ENCODE measurements around the gene DISP3. TPM values are rescaled to one million over a fixed set of nuclear protein-coding genes. Genes with fewer than 3 reads are reported as not detected.

The DISP3 gene
- polyA plus RNA-seq, 1 donor (not counting 4 experiments of a cell fraction or from before 2014, with no cell fraction given), result not detected

DNA sequence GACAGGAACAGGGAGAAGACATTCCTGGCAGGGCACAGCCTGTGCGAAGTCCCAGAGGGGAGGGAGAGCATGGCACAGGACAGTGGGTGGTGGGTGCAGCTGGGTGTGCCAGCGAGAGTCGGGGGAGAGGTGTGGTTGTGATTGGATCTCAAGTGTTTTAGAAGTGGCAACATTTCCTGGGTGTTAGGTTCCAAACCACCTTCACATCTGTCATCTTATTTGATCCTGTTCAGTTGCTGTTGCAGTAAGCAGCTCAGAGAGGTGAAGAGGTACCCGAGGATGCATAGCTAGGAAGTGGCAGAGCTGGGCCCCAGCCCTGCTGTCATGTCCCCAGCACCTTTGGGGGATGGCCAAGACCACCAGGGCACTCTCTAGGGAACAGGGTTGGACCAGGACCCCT lies 22.0 kb upstream of the DISP3 start:
- Histone ChIP-seq H3K36me3 (ENCODE audit: control insufficient read depth in 2 of 2, extremely low read depth in 1 of 2, insufficient read depth in 2 of 2, low read length in 2 of 2) (no peaks in the 10 kb centered on the region), H3K27me3 (ENCODE audit: control insufficient read depth, extremely low read depth, insufficient read depth, low read length) (peaks cover 28% of the 10 kb centered on the region), H3K4me3 (ENCODE audit: control insufficient read depth in 2 of 3, extremely low read depth in 1 of 3, insufficient read depth in 2 of 3, low read depth in 1 of 3, low read length in 3 of 3) (no peak overlapping the region), H4K20me1 (ENCODE audit: control insufficient read depth, extremely low read depth, insufficient read depth, low read length) (no peaks in the 10 kb centered on the region), H3K79me2 (ENCODE audit: control insufficient read depth, insufficient read depth, low read length) (no peaks in the 10 kb centered on the region), H3K9me3 (ENCODE audit: control insufficient read depth, low read depth, low read length) (no peaks in the 10 kb centered on the region), H3K9me1 (ENCODE audit: control insufficient read depth, extremely low read depth, insufficient read depth, low read length) (no peaks in the 10 kb centered on the region), H3K4me1 (ENCODE audit: control insufficient read depth, extremely low read depth, insufficient read depth, low read length) (no peaks in the 10 kb centered on the region), H3K9ac (ENCODE audit: control insufficient read depth, extremely low read depth, insufficient read depth, low read length) (no peak overlapping the region), H3K4me2 (ENCODE audit: control insufficient read depth, extremely low read depth, insufficient read depth, low read depth, low read length) (no peak overlapping the region), H3K27ac (ENCODE audit: control insufficient read depth, insufficient read depth, low read length) (no peak overlapping the region), H2AFZ (ENCODE audit: control insufficient read depth, low read length) (no peak overlapping the region)
- TF ChIP-seq, protein P1, sequence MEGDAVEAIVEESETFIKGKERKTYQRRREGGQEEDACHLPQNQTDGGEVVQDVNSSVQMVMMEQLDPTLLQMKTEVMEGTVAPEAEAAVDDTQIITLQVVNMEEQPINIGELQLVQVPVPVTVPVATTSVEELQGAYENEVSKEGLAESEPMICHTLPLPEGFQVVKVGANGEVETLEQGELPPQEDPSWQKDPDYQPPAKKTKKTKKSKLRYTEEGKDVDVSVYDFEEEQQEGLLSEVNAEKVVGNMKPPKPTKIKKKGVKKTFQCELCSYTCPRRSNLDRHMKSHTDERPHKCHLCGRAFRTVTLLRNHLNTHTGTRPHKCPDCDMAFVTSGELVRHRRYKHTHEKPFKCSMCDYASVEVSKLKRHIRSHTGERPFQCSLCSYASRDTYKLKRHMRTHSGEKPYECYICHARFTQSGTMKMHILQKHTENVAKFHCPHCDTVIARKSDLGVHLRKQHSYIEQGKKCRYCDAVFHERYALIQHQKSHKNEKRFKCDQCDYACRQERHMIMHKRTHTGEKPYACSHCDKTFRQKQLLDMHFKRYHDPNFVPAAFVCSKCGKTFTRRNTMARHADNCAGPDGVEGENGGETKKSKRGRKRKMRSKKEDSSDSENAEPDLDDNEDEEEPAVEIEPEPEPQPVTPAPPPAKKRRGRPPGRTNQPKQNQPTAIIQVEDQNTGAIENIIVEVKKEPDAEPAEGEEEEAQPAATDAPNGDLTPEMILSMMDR (optimal IDR thresholded peaks at IDR 0.05 in 1 of 3, IDR thresholded peaks at IDR 0.05 in 1 of 3, conservative IDR thresholded peaks at IDR 0.05 in 1 of 3; ENCODE audit: extremely low read depth in 1 of 3, insufficient read depth in 2 of 3, low read length in 3 of 3), result no peak
- TF ChIP-seq EZH2 (IDR thresholded peaks at IDR 0.05; ENCODE audit: low read length), result no peak
- no peak for FAIRE-seq
- DNase-seq (ENCODE audit: low read depth, low spot score), result no peak
- dilution Hi-C loops (cut with MboI; ENCODE audit: extremely low pct_ligation_motif_present, low sequenced_read_pairs), result no loop called here

DNA sequence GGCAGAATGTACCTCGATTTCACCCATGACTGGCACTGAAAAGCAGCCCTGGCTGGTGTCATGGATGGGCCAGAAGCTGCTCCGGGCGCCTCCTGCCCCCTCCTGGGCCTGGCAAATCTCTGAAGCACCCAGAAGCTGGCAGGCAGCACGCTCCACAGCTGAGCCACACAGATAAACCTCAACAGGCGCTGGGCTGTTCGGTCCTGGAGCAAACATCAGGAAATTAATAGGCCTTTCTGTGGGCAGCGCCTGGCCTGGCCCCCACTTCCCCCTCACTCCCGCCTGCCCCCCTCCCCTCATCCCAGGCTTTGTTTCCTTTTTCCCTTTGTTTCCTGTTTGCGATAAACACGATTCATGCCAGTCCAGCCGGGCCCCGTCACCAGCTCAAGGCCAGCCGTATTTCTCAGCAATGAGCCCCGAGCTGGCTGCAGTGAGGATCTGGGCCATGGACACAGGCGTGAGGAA lies 20.1 kb upstream of the DISP3 start:
- Histone ChIP-seq H3K9ac (ENCODE audit: control insufficient read depth, extremely low read depth, insufficient read depth, low read length) (no peak overlapping the region), H3K4me3 (ENCODE audit: control insufficient read depth in 2 of 3, extremely low read depth in 1 of 3, insufficient read depth in 2 of 3, low read depth in 1 of 3, low read length in 3 of 3) (no peak overlapping the region), H3K27ac (ENCODE audit: control insufficient read depth, insufficient read depth, low read length) (no peak overlapping the region), H3K9me1 (ENCODE audit: control insufficient read depth, extremely low read depth, insufficient read depth, low read length) (no peaks in the 10 kb centered on the region), H3K36me3 (ENCODE audit: control insufficient read depth in 2 of 2, extremely low read depth in 1 of 2, insufficient read depth in 2 of 2, low read length in 2 of 2) (no peaks in the 10 kb centered on the region), H4K20me1 (ENCODE audit: control insufficient read depth, extremely low read depth, insufficient read depth, low read length) (no peaks in the 10 kb centered on the region), H3K4me1 (ENCODE audit: control insufficient read depth, extremely low read depth, insufficient read depth, low read length) (no peaks in the 10 kb centered on the region), H2AFZ (ENCODE audit: control insufficient read depth, low read length) (no peak overlapping the region), H3K4me2 (ENCODE audit: control insufficient read depth, extremely low read depth, insufficient read depth, low read depth, low read length) (no peak overlapping the region), H3K27me3 (ENCODE audit: control insufficient read depth, extremely low read depth, insufficient read depth, low read length) (peaks cover 20% of the 10 kb centered on the region), H3K79me2 (ENCODE audit: control insufficient read depth, insufficient read depth, low read length) (no peaks in the 10 kb centered on the region), H3K9me3 (ENCODE audit: control insufficient read depth, low read depth, low read length) (no peaks in the 10 kb centered on the region)
- dilution Hi-C loops (cut with MboI; ENCODE audit: extremely low pct_ligation_motif_present, low sequenced_read_pairs), result no loop called here
- DNase-seq (ENCODE audit: low read depth, low spot score) (no peak), FAIRE-seq (no peak)
- TF ChIP-seq, protein P1 (optimal IDR thresholded peaks at IDR 0.05 in 1 of 3, IDR thresholded peaks at IDR 0.05 in 1 of 3, conservative IDR thresholded peaks at IDR 0.05 in 1 of 3; ENCODE audit: extremely low read depth in 1 of 3, insufficient read depth in 2 of 3, low read length in 3 of 3), result no peak
- TF ChIP-seq EZH2 (IDR thresholded peaks at IDR 0.05; ENCODE audit: low read length), result no peak
